Measurements from ENCODE around the gene KRTAP9-7.
"Not testable (repeated sequence)": the region's sequence is repeated elsewhere in the genome, so short reads cannot be mapped to it uniquely, and the experiment has no call there.

DNA sequence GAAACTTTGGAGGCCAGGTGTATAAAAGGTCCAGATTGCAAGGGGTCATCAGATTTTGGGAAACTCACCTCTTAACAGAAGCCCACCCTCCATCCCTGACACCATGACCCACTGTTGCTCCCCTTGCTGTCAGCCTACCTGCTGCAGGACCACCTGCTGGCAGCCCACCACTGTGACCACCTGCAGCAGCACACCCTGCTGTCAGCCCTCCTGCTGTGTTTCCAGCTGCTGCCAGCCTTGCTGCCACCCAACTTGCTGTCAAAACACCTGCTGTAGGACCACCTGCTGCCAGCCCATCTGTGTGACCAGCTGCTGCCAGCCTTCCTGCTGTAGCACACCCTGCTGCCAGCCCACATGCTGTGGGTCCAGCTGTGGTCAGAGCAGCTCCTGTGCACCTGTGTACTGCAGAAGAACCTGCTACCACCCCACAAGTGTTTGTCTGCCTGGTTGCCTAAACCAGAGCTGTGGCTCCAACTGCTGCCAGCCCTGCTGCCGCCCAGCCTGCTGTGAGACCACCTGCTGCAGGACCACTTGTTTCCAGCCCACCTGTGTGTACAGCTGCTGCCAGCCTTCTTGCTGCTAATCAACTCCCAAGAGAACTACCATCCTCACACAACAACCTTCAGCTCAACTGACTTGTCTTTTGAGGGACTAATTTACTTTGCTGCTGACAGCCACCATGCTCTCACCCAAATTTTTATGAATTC, 42.9 kb upstream of the KRTAP9-7 start, which contains the start of gene KRTAP9-3:
- TF ChIP-seq EGR1 (IDR thresholded peaks at IDR 0.05); TAF1 (IDR thresholded peaks at IDR 0.05; ENCODE audit: low read depth); CEBPB (IDR thresholded peaks at IDR 0.05); RAD21 (IDR thresholded peaks at IDR 0.05; ENCODE audit: low read depth); EP300 (IDR thresholded peaks at IDR 0.05; ENCODE audit: borderline replicate concordance); TEAD4 (IDR thresholded peaks at IDR 0.05); YY1 (IDR thresholded peaks at IDR 0.05; ENCODE audit: low read depth); MAX (IDR thresholded peaks at IDR 0.05); CREB1 (IDR thresholded peaks at IDR 0.05; ENCODE audit: low read depth); FOXM1 (IDR thresholded peaks at IDR 0.05; ENCODE audit: borderline replicate concordance, low read depth): not testable (repeated sequence)
- TF ChIP-seq, protein P1, sequence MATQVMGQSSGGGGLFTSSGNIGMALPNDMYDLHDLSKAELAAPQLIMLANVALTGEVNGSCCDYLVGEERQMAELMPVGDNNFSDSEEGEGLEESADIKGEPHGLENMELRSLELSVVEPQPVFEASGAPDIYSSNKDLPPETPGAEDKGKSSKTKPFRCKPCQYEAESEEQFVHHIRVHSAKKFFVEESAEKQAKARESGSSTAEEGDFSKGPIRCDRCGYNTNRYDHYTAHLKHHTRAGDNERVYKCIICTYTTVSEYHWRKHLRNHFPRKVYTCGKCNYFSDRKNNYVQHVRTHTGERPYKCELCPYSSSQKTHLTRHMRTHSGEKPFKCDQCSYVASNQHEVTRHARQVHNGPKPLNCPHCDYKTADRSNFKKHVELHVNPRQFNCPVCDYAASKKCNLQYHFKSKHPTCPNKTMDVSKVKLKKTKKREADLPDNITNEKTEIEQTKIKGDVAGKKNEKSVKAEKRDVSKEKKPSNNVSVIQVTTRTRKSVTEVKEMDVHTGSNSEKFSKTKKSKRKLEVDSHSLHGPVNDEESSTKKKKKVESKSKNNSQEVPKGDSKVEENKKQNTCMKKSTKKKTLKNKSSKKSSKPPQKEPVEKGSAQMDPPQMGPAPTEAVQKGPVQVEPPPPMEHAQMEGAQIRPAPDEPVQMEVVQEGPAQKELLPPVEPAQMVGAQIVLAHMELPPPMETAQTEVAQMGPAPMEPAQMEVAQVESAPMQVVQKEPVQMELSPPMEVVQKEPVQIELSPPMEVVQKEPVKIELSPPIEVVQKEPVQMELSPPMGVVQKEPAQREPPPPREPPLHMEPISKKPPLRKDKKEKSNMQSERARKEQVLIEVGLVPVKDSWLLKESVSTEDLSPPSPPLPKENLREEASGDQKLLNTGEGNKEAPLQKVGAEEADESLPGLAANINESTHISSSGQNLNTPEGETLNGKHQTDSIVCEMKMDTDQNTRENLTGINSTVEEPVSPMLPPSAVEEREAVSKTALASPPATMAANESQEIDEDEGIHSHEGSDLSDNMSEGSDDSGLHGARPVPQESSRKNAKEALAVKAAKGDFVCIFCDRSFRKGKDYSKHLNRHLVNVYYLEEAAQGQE (IDR thresholded peaks at IDR 0.05; ENCODE audit: low read depth) = not testable (repeated sequence)
- peak; percentile 92 for TF ChIP-seq TCF12 (IDR thresholded peaks at IDR 0.05; ENCODE audit: low read depth)

Data from Ishikawa (cell line).